Neuron (in vitro differentiated cells): ENCODE results near the gene MACO1.
"Not testable (repeated sequence)": the region's sequence is repeated elsewhere in the genome, so short reads cannot be mapped to it uniquely, and the experiment has no call there.

Source experiments
- H2AFZ ChIP-seq: one replicate; pipeline ENCODE4 v1.6.1; 2013; ENCODE audit warnings: low read depth, mild to moderate bottlenecking, inconsistent platforms, low read length, moderate library complexity
- H3K27me3 ChIP-seq: one replicate; pipeline ENCODE4 v1.6.1; 2013; ENCODE audit warnings: low read length; ENCODE audit not compliant: insufficient read depth
- H3K36me3 ChIP-seq: one replicate; pipeline ENCODE4 v1.6.1; 2013; ENCODE audit warnings: low read length; ENCODE audit not compliant: insufficient read depth
- H3K4me1 ChIP-seq: one replicate; pipeline ENCODE4 v1.6.1; 2013; ENCODE audit warnings: low read length; ENCODE audit not compliant: insufficient read depth
- H3K4me3 ChIP-seq: 2 replicates; pipeline ENCODE4 v1.5.1; 2013; ENCODE audit warnings: mild to moderate bottlenecking, low read length, moderate library complexity
- H3K9me3 ChIP-seq: one replicate; pipeline ENCODE4 v1.6.1; 2013; ENCODE audit warnings: low read length

MACO1 gene

GRCh38 chr1:25501235-25502058 lies 70.8 kb downstream of the MACO1 start:
- Histone ChIP-seq H3K9me3 (no peaks in the 10 kb centered on the region), H3K4me3 (no peak overlapping the region), H3K27me3 (no peaks in the 10 kb centered on the region), H3K4me1 (peaks cover 3% of the 10 kb centered on the region), H3K36me3 (peaks cover 39% of the 10 kb centered on the region), H2AFZ (no peak overlapping the region)

- H3K27me3 ChIP-seq = no peaks in the 10 kb centered on the region
- H3K4me3 ChIP-seq = no peak overlapping the region
- peaks cover 3% of the 10 kb centered on the region for H3K4me1 ChIP-seq
- no peak overlapping the region for H2AFZ ChIP-seq
- peaks cover 26% of the 10 kb centered on the region for H3K36me3 ChIP-seq
- no peaks in the 10 kb centered on the region for H3K9me3 ChIP-seq
These were observed 72.3 kb downstream of the MACO1 start for GRCh38 chr1:25502957-25503356.

- Histone ChIP-seq H3K27me3 (no peaks in the 10 kb centered on the region), H3K4me3 (no peak overlapping the region), H3K9me3 (no peaks in the 10 kb centered on the region), H3K36me3 (peaks cover 19% of the 10 kb centered on the region), H2AFZ (no peak overlapping the region), H3K4me1 (peaks cover 3% of the 10 kb centered on the region)
These were observed 73.1 kb downstream of the MACO1 start for GRCh38 chr1:25503551-25504426.

GRCh38 chr1:25504706-25505595 lies 74.3 kb downstream of the MACO1 start:
- no peak overlapping the region for H2AFZ ChIP-seq
- peaks cover 15% of the 10 kb centered on the region for H3K36me3 ChIP-seq
- H3K9me3 ChIP-seq = no peaks in the 10 kb centered on the region
- no peaks in the 10 kb centered on the region for H3K27me3 ChIP-seq
- peaks cover 3% of the 10 kb centered on the region for H3K4me1 ChIP-seq
- H3K4me3 ChIP-seq = no peak overlapping the region

- H3K4me3 ChIP-seq = no peak overlapping the region
- H2AFZ ChIP-seq = no peak overlapping the region
- H3K4me1 ChIP-seq = peaks cover 3% of the 10 kb centered on the region
- no peaks in the 10 kb centered on the region for H3K9me3 ChIP-seq
- peaks cover 11% of the 10 kb centered on the region for H3K36me3 ChIP-seq
- H3K27me3 ChIP-seq = no peaks in the 10 kb centered on the region
These were observed 75.1 kb downstream of the MACO1 start for GRCh38 chr1:25505656-25506385.

- not testable (repeated sequence) for H3K4me1 ChIP-seq, H3K36me3 ChIP-seq, H2AFZ ChIP-seq, H3K9me3 ChIP-seq, H3K27me3 ChIP-seq, H3K4me3 ChIP-seq
These were observed 76.1 kb downstream of the MACO1 start for GRCh38 chr1:25506566-25507463.

GRCh38 chr1:25513666-25514065 lies 83.0 kb downstream of the MACO1 start:
- H3K9me3 ChIP-seq = peaks cover 2% of the 10 kb centered on the region
- no peak overlapping the region for H3K4me3 ChIP-seq
- H3K27me3 ChIP-seq = no peaks in the 10 kb centered on the region
- H2AFZ ChIP-seq = no peak overlapping the region
- no peaks in the 10 kb centered on the region for H3K4me1 ChIP-seq
- H3K36me3 ChIP-seq = no peaks in the 10 kb centered on the region

GRCh38 chr1:25515033-25515432 lies 84.3 kb downstream of the MACO1 start:
- Histone ChIP-seq H3K4me1 (no peaks in the 10 kb centered on the region), H3K27me3 (no peaks in the 10 kb centered on the region), H3K9me3 (peaks cover 2% of the 10 kb centered on the region), H2AFZ (no peak overlapping the region), H3K36me3 (no peaks in the 10 kb centered on the region), H3K4me3 (no peak overlapping the region)

- Histone ChIP-seq H3K4me3 (no peak overlapping the region), H2AFZ (no peak overlapping the region), H3K36me3 (no peaks in the 10 kb centered on the region), H3K4me1 (peaks cover 1% of the 10 kb centered on the region), H3K9me3 (peaks cover 2% of the 10 kb centered on the region), H3K27me3 (no peaks in the 10 kb centered on the region)
These were observed 86.0 kb downstream of the MACO1 start for GRCh38 chr1:25516686-25517085.

- Histone ChIP-seq H3K27me3 (no peaks in the 10 kb centered on the region), H2AFZ (no peak overlapping the region), H3K4me3 (no peak overlapping the region), H3K4me1 (peaks cover 11% of the 10 kb centered on the region), H3K9me3 (peaks cover under 1% of the 10 kb centered on the region), H3K36me3 (no peaks in the 10 kb centered on the region)
These were observed 87.0 kb downstream of the MACO1 start for GRCh38 chr1:25517476-25518394.

- no peaks in the 10 kb centered on the region for H3K36me3 ChIP-seq
- H2AFZ ChIP-seq = no peak overlapping the region
- no peaks in the 10 kb centered on the region for H3K27me3 ChIP-seq
- peaks cover 12% of the 10 kb centered on the region for H3K4me1 ChIP-seq
- H3K9me3 ChIP-seq = peaks cover 4% of the 10 kb centered on the region
- H3K4me3 ChIP-seq = no peak overlapping the region
These were observed 88.9 kb downstream of the MACO1 start for GRCh38 chr1:25519624-25520023.
